ENCODE results near the gene NDUFS2.

- TF ChIP-seq POLR2A (IDR thresholded peaks at IDR 0.05): no peak
- no peak for TF ChIP-seq CTCF (IDR thresholded peaks at IDR 0.05 in 4 of 5, conservative IDR thresholded peaks at IDR 0.05 in 1 of 5)
These were observed 33.3 kb upstream of the NDUFS2 start for GRCh38 chr1:161168906-161169305.

All from gastrocnemius medialis (tissue), 4 donors.